ENCODE measurements around the gene SH3RF3. TPM values are rescaled to one million over a fixed set of nuclear protein-coding genes. Genes with fewer than 3 reads are reported as not detected.
A peak's percentile ranks its signal among the peaks of the same experiment; 100 is the strongest.

The SH3RF3 gene
- total RNA-seq, 2 donors from 2014 or later = 1.3 to 2.5 TPM

DNA sequence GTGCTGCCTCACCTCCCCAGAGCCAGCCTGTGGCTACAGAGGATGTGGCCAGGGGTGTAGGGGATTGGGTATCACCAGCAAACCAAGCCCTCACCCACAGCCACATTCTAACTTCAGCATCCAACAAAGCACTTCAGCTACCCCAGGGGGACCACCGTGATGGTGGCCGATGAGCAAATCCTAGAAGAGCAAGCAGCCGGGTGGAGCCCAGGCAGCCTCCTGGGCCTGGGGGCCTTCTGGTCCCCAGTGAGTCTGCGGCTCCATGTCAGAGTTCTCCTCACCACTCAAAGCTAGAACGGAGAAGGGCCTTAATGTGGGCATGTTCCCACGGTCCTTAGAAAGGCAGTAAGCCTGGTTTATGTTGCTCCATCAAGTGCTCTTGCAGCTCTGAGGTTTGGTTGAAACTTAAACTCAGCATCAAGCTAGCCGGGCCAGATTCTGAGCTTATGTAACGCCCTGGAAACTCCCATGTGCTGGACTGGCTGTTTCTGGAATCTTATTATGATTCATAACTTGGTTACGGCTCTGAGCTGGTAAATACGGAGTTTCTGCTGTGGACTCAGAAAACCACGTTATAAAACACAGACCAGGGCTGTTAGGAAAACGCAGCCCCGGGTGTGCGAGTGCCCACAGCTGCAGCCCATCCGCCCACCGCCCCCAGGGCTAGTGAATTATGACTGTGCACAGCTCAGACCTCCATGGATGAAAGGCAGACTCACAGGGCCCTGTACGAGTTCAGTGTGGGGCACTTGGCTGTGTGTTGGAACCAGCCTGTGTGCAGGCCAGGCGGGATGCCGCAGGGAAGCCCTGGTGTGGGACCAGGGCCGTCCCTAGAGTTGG, 385.0 kb downstream of the SH3RF3 start:
- intact Hi-C loops (cut with DNase I) = loop anchor here (5.0 to 10.0 kb wide), 2 partner anchors 67 to 659 kb away; no protein-coding TSS in a partner anchor
- Histone ChIP-seq H3K9me3 (no peaks in the 10 kb centered on the region), H3K4me3 (no peak overlapping the region), H3K9ac (ENCODE audit: low read depth in 2 of 2, low read length in 2 of 2) (peak overlapping the region in 1 of 2 donors; percentile 31), H3K36me3 (no peaks in the 10 kb centered on the region), H3K4me1 (no peaks in the 10 kb centered on the region), H3K27ac (peak overlapping the region; percentile 59), H3K27me3 (no peaks in the 10 kb centered on the region)
- TF ChIP-seq, protein P1, sequence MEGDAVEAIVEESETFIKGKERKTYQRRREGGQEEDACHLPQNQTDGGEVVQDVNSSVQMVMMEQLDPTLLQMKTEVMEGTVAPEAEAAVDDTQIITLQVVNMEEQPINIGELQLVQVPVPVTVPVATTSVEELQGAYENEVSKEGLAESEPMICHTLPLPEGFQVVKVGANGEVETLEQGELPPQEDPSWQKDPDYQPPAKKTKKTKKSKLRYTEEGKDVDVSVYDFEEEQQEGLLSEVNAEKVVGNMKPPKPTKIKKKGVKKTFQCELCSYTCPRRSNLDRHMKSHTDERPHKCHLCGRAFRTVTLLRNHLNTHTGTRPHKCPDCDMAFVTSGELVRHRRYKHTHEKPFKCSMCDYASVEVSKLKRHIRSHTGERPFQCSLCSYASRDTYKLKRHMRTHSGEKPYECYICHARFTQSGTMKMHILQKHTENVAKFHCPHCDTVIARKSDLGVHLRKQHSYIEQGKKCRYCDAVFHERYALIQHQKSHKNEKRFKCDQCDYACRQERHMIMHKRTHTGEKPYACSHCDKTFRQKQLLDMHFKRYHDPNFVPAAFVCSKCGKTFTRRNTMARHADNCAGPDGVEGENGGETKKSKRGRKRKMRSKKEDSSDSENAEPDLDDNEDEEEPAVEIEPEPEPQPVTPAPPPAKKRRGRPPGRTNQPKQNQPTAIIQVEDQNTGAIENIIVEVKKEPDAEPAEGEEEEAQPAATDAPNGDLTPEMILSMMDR (IDR thresholded peaks at IDR 0.05) = no peak
- DNase-seq = peak; percentile 29

DNA sequence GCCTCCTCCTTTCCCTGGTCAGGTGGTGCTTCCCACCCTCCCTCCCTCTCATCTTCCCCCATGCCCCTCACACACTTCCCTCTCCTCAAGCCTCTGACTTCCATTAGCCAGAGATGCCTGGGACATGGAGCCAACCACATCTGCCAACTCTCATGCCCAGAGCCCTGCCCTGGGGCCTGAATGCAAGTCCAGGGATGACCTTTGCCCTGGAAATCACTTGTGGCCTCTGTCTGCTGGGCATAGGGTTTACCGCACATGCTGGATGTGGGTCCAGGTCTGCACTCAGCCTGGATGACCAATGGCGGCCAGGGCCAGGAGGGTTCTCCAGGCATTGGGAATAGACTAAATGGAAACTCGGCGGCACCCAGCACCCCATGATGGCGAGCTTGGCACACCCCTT, 385.9 kb downstream of the SH3RF3 start:
- H3K4me3 ChIP-seq = no peak overlapping the region

DNA sequence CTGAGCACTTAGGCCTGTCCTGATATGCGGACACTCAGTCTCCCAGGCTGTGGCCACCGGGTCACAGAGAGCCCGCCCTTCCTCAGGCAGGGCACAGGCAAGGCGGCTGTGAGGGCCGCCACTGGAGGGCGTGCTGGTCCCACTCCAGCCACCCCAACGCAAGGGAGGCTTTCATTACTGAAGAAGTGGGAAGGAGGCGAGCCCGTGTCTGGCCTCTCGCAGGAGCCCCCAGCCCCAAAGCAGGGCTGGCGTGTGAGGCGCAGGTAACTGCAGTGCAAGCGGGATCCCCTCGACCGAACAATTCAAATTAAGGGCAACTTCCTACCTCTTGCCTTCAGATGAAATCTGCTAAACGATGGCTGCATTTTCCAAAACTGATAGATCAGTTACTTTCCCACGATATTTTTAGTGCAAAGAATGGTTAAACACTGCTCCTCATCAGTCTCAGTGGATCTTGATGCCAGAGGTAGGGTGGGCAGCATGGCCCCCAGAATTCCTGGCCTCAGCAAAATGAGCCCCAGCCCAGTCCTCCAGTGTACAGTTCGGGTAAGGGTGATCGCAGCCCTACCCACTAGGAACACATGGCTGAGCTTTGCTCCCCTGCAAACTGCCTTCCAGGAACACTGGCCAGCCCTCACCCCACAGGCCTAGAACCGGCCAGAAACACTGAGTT, 387.6 kb downstream of the SH3RF3 start:
- TF ChIP-seq, protein P1 (IDR thresholded peaks at IDR 0.05) = peak; percentile 68
- DNase-seq = peak; percentile 70
- no peaks in the 10 kb centered on the region for H3K4me1 ChIP-seq
- no peaks in the 10 kb centered on the region for H3K36me3 ChIP-seq
- no peaks in the 10 kb centered on the region for H3K9me3 ChIP-seq
- no peak overlapping the region for H3K4me3 ChIP-seq
- intact Hi-C loops (cut with DNase I) = loop anchor here (10.0 kb wide), 1 partner anchor 662 kb away; no protein-coding TSS in a partner anchor
- H3K27me3 ChIP-seq = no peaks in the 10 kb centered on the region
- no peak overlapping the region for H3K9ac ChIP-seq (ENCODE audit: low read depth in 2 of 2, low read length in 2 of 2)
- no peak overlapping the region for H3K27ac ChIP-seq

More for the DNA sequence above, 385.9 kb downstream of the SH3RF3 start:
- no peak overlapping the region for H3K9ac ChIP-seq (ENCODE audit: low read depth in 2 of 2, low read length in 2 of 2)
- intact Hi-C loops (cut with DNase I) = loop anchor here (5.0 to 10.0 kb wide), 2 partner anchors 68 to 660 kb away; no protein-coding TSS in a partner anchor
- no peak for DNase-seq
- H3K27ac ChIP-seq = peak overlapping the region; percentile 59
- TF ChIP-seq, protein P1 (IDR thresholded peaks at IDR 0.05) = no peak
- no peaks in the 10 kb centered on the region for H3K4me1 ChIP-seq
- H3K27me3 ChIP-seq = no peaks in the 10 kb centered on the region
- no peaks in the 10 kb centered on the region for H3K9me3 ChIP-seq
- no peaks in the 10 kb centered on the region for H3K36me3 ChIP-seq

DNA sequence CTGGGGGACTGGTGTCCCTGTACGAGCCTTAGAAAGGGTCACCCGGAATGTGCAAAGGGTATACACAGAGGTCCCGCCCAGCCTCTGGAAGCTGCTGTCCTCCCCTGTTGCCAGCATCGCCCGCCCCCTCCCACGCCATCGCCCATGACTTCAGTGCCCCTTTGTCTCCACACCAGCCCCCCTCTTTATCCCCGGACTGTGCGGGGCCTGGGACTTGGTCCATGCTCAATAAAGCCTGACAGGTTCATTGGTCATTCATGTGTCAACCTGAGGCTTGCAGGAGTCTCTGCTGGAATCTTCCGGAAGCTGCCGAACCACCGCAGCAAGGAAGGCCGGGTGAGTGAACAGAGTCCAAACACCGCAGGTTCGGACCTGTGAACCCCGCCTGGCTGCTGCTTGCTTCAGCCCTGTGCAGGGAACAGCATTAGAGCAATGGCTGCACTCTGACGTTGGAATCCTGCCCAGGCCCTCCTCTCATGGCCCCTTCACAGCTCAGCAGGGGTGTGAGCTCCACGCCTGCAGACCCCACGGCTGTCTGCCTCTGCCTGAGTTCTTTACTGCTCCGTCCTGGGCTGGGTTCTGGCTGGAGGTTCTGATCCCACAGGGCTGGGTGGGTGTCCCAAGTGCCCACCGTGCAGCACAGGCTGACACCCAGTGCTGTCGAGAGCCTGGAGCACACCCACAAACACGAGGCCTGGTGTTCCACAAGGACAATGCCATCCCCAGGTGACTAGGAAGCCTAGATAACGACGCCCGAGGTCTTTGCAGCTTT, 388.3 kb downstream of the SH3RF3 start:
- TF ChIP-seq, protein P1 (IDR thresholded peaks at IDR 0.05) = no peak
- Histone ChIP-seq H3K36me3 (no peaks in the 10 kb centered on the region), H3K9me3 (no peaks in the 10 kb centered on the region), H3K27ac (no peak overlapping the region), H3K27me3 (no peaks in the 10 kb centered on the region), H3K4me3 (no peak overlapping the region), H3K9ac (ENCODE audit: low read depth in 2 of 2, low read length in 2 of 2) (no peak overlapping the region), H3K4me1 (no peaks in the 10 kb centered on the region)
- no peak for DNase-seq
- intact Hi-C loops (cut with DNase I) = loop anchor here (10.0 kb wide), 1 partner anchor 663 kb away; no protein-coding TSS in a partner anchor

DNA sequence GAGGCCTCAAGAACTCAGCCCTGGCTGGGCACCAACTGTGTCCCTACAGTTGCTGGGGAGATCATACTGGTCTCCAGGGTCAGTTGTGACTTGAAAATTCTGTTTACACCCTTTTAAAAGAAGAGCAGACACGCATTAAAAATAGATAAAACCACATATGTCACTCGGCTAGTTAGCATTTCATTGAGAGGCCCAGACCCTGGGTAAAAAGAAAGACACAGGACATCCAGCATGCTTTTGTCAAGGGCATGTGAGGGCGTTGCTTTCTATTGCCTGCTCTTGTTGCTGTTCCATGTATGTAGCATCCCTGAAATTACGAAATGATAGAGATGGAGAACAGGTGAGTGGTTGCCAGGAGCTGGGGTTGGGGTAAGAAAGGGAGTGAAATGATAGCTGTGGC, 390.5 kb downstream of the SH3RF3 start:
- intact Hi-C loops (cut with DNase I) = loop anchor here (10.0 kb wide), 1 partner anchor 665 kb away; no protein-coding TSS in a partner anchor
- TF ChIP-seq, protein P1 (IDR thresholded peaks at IDR 0.05) = no peak
- no peaks in the 10 kb centered on the region for H3K9me3 ChIP-seq
- H3K4me1 ChIP-seq = no peaks in the 10 kb centered on the region
- no peak for DNase-seq
- H3K4me3 ChIP-seq = no peak overlapping the region
- H3K27ac ChIP-seq = no peak overlapping the region
- H3K9ac ChIP-seq (ENCODE audit: low read depth in 2 of 2, low read length in 2 of 2) = no peak overlapping the region
- no peaks in the 10 kb centered on the region for H3K27me3 ChIP-seq
- no peaks in the 10 kb centered on the region for H3K36me3 ChIP-seq
